Measurements from ENCODE around the gene PCDHGA6. TPM values are rescaled to one million over a fixed set of nuclear protein-coding genes. Genes with fewer than 3 reads are reported as not detected.
"Not testable (repeated sequence)": the region's sequence is repeated elsewhere in the genome, so short reads cannot be mapped to it uniquely, and the experiment has no call there.

PCDHGA6 gene
- total and polyA plus RNA-seq, 3 experiments from 2014 or later, result 0.06 to 0.22 (median 0.15) TPM

DNA sequence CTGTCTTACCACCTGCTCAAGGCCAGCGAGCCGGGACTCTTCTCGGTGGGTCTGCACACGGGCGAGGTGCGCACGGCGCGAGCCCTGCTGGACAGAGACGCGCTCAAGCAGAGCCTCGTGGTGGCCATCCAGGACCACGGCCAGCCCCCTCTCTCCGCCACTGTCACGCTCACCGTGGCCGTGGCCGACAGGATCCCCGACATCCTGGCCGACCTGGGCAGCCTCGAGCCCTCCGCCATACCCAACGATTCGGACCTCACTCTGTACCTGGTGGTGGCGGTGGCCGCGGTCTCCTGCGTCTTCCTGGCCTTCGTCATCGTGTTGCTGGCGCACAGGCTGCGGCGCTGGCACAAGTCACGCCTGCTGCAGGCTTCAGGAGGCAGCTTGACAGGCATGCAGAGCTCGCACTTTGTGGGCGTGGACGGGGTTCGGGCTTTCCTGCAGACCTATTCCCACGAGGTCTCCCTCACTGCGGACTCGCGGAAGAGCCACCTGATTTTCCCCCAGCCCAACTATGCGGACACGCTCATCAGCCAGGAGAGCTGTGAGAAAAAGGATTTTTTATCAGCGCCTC, 32.8 kb upstream of the PCDHGA6 start:
- POLR2A ChIA-PET; H3K4me3 ChIP-seq (ENCODE audit: low read length); CTCF ChIA-PET; H3K4me3 Mint-ChIP-seq; H3K9me3 ChIP-seq (ENCODE audit: low read length); DNase-seq; H3K27ac Mint-ChIP-seq; H3K27me3 ChIP-seq (ENCODE audit: insufficient read depth, low read length, poor library complexity, severe bottlenecking); H3K36me3 ChIP-seq (ENCODE audit: insufficient read depth, low read length); H3K4me1 Mint-ChIP-seq; H3K27ac ChIP-seq (ENCODE audit: low read depth, low read length); H3K4me1 ChIP-seq (ENCODE audit: insufficient read depth, low read length): not testable (repeated sequence)
- H3K36me3 Mint-ChIP-seq, result peaks cover 1 to 18% (median 5%) of the 10 kb centered on the region in 3 donors
- peaks cover 30 to 80% (median 69%) of the 10 kb centered on the region in 5 donors for H3K9me3 Mint-ChIP-seq
- H3K27me3 Mint-ChIP-seq, result peaks cover 75 to 78% of the 10 kb centered on the region in 2 donors

DNA sequence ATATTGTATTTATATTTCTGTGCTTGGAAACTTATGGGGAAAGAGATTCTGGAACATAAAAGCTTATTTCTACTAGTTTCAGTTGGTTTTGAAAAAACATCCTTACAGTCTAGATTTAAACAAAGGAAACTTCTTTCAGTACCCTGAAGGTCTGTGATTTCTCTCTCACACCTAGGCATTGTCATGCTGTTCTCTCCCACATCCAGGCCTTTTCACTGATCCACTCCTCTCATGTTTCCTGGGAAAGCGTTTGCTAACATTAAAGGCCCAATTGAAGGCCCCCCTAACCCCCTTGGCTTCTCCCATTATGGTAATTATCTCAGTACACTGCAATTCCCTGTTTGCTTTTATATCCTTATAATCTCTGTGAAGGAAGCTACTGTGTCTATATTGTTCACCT, 30.9 kb upstream of the PCDHGA6 start:
- Histone ChIP-seq H3K27me3 (ENCODE audit: insufficient read depth, low read length, poor library complexity, severe bottlenecking) (no peaks in the 10 kb centered on the region), H3K27ac (ENCODE audit: low read depth, low read length) (no peak overlapping the region), H3K36me3 (ENCODE audit: insufficient read depth, low read length) (no peaks in the 10 kb centered on the region), H3K4me1 (ENCODE audit: insufficient read depth, low read length) (no peaks in the 10 kb centered on the region), H3K9me3 (ENCODE audit: low read length) (peaks cover 4% of the 10 kb centered on the region), H3K4me3 (ENCODE audit: low read length) (no peak overlapping the region)
- Mint-ChIP-seq H3K36me3 (peaks cover 1 to 10% (median 3%) of the 10 kb centered on the region in 3 donors), H3K27ac (no peak overlapping the region), H3K9me3 (peaks cover 20 to 75% (median 63%) of the 10 kb centered on the region in 5 donors), H3K4me3 (no peak overlapping the region), H3K4me1 (no peaks in the 10 kb centered on the region), H3K27me3 (peaks cover 62 to 76% of the 10 kb centered on the region in 2 donors)
- DNase-seq, result no peak
- POLR2A ChIA-PET, result no interaction called here
- CTCF ChIA-PET, result interaction anchor here (1.5 kb wide), 1 partner anchor 12 kb away, joined by 3 read pairs; the partner anchor contains the start of gene PCDHGA1

DNA sequence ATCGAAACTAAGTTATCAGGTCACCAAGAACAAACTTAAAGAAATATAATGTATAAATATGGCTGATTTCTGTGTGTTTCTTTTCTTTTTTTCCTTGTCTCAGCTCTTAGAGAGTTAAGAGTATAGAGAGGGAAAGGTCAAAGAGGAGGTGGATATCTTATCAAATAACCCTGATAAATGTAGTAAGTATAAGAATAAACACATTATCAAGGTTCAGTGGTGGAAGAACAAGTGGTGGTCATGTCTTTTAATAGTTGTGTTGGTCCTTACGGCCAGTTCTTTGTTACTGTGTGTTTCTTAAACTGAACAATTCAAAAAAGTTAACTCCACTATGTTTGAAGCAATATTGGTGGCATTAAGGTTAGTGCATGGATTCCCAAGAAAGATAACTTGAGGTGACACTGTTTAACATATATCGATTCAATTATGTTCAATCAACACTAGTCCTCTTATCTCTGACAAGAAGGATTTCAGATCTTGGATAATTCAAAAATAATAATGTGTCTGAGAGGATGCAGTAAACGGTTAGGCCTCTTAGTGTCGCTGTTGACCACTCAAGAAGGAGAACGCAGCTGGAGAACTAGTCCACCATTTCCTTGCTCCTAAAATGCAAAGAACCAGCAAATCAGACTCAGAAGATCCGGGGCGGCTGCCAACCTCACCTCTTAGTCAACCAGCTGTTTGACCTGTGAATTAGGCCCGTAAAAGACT, 30.3 kb upstream of the PCDHGA6 start, which contains the start of gene PCDHGA3:
PCDHGA3 (plus strand) TSS at position 588 of the 711 bp plus-strand sequence. CDS start 205 bp downstream, outside the sequence.
- Mint-ChIP-seq H3K36me3 (peaks cover 1 to 10% (median 3%) of the 10 kb centered on the region in 3 donors), H3K9me3 (peaks cover 14 to 70% (median 58%) of the 10 kb centered on the region in 5 donors), H3K4me1 (no peaks in the 10 kb centered on the region), H3K4me3 (peak within 1 kb of the TSS in 5 of 7 donors; percentile 44 to 74 (median 62)), H3K27me3 (peaks cover 57 to 75% of the 10 kb centered on the region in 2 donors), H3K27ac (no peak within 1 kb of the TSS)
- POLR2A ChIA-PET, result no interaction called here
- CTCF ChIA-PET, result no interaction called here
- no peak for DNase-seq
- H3K9me3 ChIP-seq (ENCODE audit: low read length), result peaks cover 4% of the 10 kb centered on the region
- no peak within 1 kb of the TSS for H3K27ac ChIP-seq (ENCODE audit: low read depth, low read length)
- no peaks in the 10 kb centered on the region for H3K4me1 ChIP-seq (ENCODE audit: insufficient read depth, low read length)
- no peaks in the 10 kb centered on the region for H3K27me3 ChIP-seq (ENCODE audit: insufficient read depth, low read length, poor library complexity, severe bottlenecking)
- H3K36me3 ChIP-seq (ENCODE audit: insufficient read depth, low read length), result no peaks in the 10 kb centered on the region
- no peak within 1 kb of the TSS for H3K4me3 ChIP-seq (ENCODE audit: low read length)

DNA sequence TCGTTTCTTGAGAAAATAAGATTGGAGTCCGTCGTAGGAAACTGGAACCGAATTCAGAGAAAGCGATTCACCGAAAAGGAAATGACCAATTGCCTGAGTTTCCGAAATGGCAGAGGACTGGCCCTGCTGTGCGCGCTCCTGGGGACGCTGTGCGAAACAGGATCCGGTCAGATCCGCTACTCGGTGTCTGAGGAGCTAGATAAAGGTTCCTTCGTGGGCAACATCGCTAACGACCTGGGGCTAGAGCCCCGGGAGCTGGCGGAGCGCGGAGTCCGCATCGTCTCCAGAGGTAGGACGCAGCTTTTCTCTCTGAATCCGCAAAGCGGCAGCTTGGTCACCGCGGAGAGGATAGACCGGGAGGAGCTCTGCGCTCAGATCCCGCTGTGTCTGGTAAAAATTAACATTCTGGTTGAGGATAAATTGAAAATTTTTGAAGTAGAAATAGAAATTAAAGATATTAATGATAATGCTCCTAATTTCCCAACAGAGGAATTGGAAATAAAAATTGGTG, 29.7 kb upstream of the PCDHGA6 start:
- peaks cover 13 to 71% (median 51%) of the 10 kb centered on the region in 5 donors for H3K9me3 Mint-ChIP-seq
- H3K27me3 Mint-ChIP-seq, result peaks cover 59 to 74% of the 10 kb centered on the region in 2 donors
- Histone ChIP-seq H3K9me3 (ENCODE audit: low read length) (peaks cover 4% of the 10 kb centered on the region), H3K4me1 (ENCODE audit: insufficient read depth, low read length) (no peaks in the 10 kb centered on the region), H3K4me3 (ENCODE audit: low read length) (no peak overlapping the region), H3K36me3 (ENCODE audit: insufficient read depth, low read length) (no peaks in the 10 kb centered on the region), H3K27ac (ENCODE audit: low read depth, low read length) (no peak overlapping the region), H3K27me3 (ENCODE audit: insufficient read depth, low read length, poor library complexity, severe bottlenecking) (peaks cover 6% of the 10 kb centered on the region)
- H3K27ac Mint-ChIP-seq, result no peak overlapping the region
- peak overlapping the region in 5 of 7 donors; percentile 44 to 74 (median 62) for H3K4me3 Mint-ChIP-seq
- DNase-seq, result no peak
- peaks cover 1 to 10% (median 3%) of the 10 kb centered on the region in 3 donors for H3K36me3 Mint-ChIP-seq
- POLR2A ChIA-PET, result no interaction called here
- H3K4me1 Mint-ChIP-seq, result no peaks in the 10 kb centered on the region
- CTCF ChIA-PET, result no interaction called here

DNA sequence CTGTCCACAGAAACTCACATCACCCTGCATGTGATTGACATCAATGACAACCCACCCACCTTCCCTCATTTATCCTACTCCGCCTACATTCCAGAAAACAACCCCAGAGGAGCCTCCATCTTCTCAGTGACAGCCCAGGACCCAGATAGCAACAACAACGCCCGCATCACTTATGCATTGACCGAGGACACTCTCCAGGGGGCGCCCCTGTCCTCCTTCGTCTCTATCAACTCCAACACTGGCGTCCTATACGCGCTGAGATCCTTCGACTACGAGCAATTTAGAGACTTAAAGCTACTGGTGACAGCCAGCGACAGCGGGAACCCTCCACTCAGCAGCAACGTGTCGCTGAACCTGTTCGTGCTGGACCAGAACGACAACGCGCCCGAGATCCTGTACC, 28.4 kb upstream of the PCDHGA6 start:
- no peak overlapping the region for H3K27ac Mint-ChIP-seq
- no peak for DNase-seq
- peaks cover 0 to 5% (median 3%) of the 10 kb centered on the region in 3 donors for H3K36me3 Mint-ChIP-seq
- H3K4me3 ChIP-seq (ENCODE audit: low read length), result no peak overlapping the region
- ChIA-PET POLR2A (no interaction called here), CTCF (no interaction called here)
- H3K4me3 Mint-ChIP-seq, result no peak overlapping the region
- H3K27ac ChIP-seq (ENCODE audit: low read depth, low read length), result no peak overlapping the region
- H3K36me3 ChIP-seq (ENCODE audit: insufficient read depth, low read length), result no peaks in the 10 kb centered on the region
- peaks cover 6% of the 10 kb centered on the region for H3K27me3 ChIP-seq (ENCODE audit: insufficient read depth, low read length, poor library complexity, severe bottlenecking)
- peaks cover 10 to 65% (median 47%) of the 10 kb centered on the region in 5 donors for H3K9me3 Mint-ChIP-seq
- no peaks in the 10 kb centered on the region for H3K4me1 ChIP-seq (ENCODE audit: insufficient read depth, low read length)
- peaks cover 4% of the 10 kb centered on the region for H3K9me3 ChIP-seq (ENCODE audit: low read length)
- peaks cover 58 to 77% of the 10 kb centered on the region in 2 donors for H3K27me3 Mint-ChIP-seq
- H3K4me1 Mint-ChIP-seq, result no peaks in the 10 kb centered on the region

DNA sequence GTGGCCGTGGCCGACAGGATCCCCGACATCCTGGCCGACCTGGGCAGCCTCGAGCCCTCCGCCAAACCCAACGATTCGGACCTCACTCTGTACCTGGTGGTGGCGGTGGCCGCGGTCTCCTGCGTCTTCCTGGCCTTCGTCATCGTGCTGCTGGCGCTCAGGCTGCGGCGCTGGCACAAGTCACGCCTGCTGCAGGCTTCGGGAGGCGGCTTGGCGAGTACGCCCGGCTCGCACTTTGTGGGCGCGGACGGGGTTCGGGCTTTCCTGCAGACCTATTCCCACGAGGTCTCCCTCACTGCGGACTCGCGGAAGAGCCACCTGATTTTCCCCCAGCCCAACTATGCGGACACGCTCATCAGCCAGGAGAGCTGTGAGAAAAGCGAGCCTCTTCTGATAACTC, 27.7 kb upstream of the PCDHGA6 start:
- H3K4me3 ChIP-seq (ENCODE audit: low read length); H3K4me3 Mint-ChIP-seq; CTCF ChIA-PET; H3K9me3 ChIP-seq (ENCODE audit: low read length); H3K4me1 Mint-ChIP-seq; H3K4me1 ChIP-seq (ENCODE audit: insufficient read depth, low read length); DNase-seq; H3K27ac ChIP-seq (ENCODE audit: low read depth, low read length); H3K27ac Mint-ChIP-seq; H3K36me3 Mint-ChIP-seq; H3K36me3 ChIP-seq (ENCODE audit: insufficient read depth, low read length); POLR2A ChIA-PET: not testable (repeated sequence)
- Mint-ChIP-seq H3K9me3 (peaks cover 10 to 71% (median 48%) of the 10 kb centered on the region in 5 donors), H3K27me3 (peaks cover 61 to 81% of the 10 kb centered on the region in 2 donors)
- H3K27me3 ChIP-seq (ENCODE audit: insufficient read depth, low read length, poor library complexity, severe bottlenecking), result peaks cover 12% of the 10 kb centered on the region

DNA sequence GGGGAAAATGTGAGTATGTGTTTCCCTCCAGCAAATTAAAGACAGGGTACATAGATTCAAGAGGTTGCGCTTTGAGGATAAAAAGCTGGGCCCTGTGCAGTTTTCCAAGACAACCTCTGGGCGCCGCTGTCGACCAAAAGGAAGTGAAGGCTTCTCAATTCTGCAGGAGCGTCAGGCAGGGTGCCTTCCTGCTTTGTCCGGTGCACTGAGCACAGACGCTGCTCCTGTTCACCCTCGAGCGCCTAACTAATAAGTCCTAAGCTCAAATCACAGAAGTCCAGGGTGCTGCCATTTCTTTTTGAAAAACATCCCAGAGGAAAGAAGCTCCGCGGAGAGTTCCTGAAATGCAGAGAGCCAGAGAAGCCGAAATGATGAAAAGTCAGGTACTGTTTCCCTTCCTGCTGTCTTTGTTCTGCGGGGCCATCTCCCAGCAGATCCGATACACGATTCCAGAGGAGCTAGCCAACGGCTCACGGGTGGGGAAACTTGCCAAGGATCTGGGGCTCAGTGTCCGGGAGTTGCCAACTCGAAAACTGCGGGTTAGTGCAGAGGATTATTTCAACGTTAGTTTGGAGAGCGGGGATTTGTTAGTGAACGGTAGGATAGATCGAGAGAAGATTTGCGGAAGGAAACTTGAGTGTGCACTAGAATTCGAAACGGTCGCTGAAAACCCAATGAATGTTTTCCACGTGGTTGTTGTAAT, 23.6 kb upstream of the PCDHGA6 start, which contains the start of gene PCDHGB1:
PCDHGB1 (plus strand) TSS at position 183 of the 703 bp plus-strand sequence; CDS start at position 345, 162 bp downstream.
- Mint-ChIP-seq H3K9me3 (peaks cover 4 to 53% (median 30%) of the 10 kb centered on the region in 5 donors), H3K27me3 (peaks cover 48 to 76% of the 10 kb centered on the region in 2 donors), H3K27ac (peak within 1 kb of the TSS in 1 of 8 donors; percentile 24), H3K4me1 (no peaks in the 10 kb centered on the region), H3K36me3 (peaks cover 2 to 11% (median 5%) of the 10 kb centered on the region in 3 donors), H3K4me3 (peak within 1 kb of the TSS in 6 of 7 donors; percentile 40 to 67 (median 50))
- H3K27me3 ChIP-seq (ENCODE audit: insufficient read depth, low read length, poor library complexity, severe bottlenecking), result peaks cover 24% of the 10 kb centered on the region
- no peak within 1 kb of the TSS for H3K4me3 ChIP-seq (ENCODE audit: low read length)
- H3K9me3 ChIP-seq (ENCODE audit: low read length), result peaks cover 2% of the 10 kb centered on the region
- H3K36me3 ChIP-seq (ENCODE audit: insufficient read depth, low read length), result no peaks in the 10 kb centered on the region
- ChIA-PET CTCF (interaction anchor here (0.9 to 1.5 kb wide), 2 partner anchors 30 to 214 kb away, joined by 3 to 6 read pairs; partner anchors contain the start of gene TAF7), POLR2A (no interaction called here)
- no peak within 1 kb of the TSS for H3K27ac ChIP-seq (ENCODE audit: low read depth, low read length)
- DNase-seq, result peak in 1 of 5 donors; percentile 16
- H3K4me1 ChIP-seq (ENCODE audit: insufficient read depth, low read length), result no peaks in the 10 kb centered on the region
